Stimulated activated naive CD8-positive, alpha-beta T cell treated with anti-CD3 and anti-CD28 coated beads, Interleukin-15, amount 100 ng/mL, for 72 hours (primary cell): Measurements from ENCODE around the gene TMEM26.
A peak's percentile ranks its signal among the peaks of the same experiment; 100 is the strongest.

Experiments
- ATAC-seq: fragments of 150-1000 bp; cut with Tn5 transposase; 2 replicates; pipeline ENCODE4 v1.10.0; 2021; ENCODE audit warnings: mild to moderate bottlenecking, moderate library complexity
- DNase-seq, 2 donors: peaks; one replicate each; pipeline ENCODE4 v3.0.0; 2021 to 2022
- H3K27ac Mint-ChIP-seq, 2 donors: one replicate each; pipeline ENCODE4 v1.8.0; 2022; ENCODE audit warnings: mild to moderate bottlenecking in 2 of 2, mixed read lengths in 2 of 2, moderate library complexity in 2 of 2
- H3K27me3 Mint-ChIP-seq: one replicate; pipeline ENCODE4 v1.8.0; 2022; ENCODE audit warnings: mixed read lengths
- H3K4me1 Mint-ChIP-seq: one replicate; pipeline ENCODE4 v1.8.0; 2022; ENCODE audit warnings: mild to moderate bottlenecking, mixed read lengths
- H3K4me3 Mint-ChIP-seq, 2 donors: one replicate each; pipeline ENCODE4 v1.8.0; 2022; ENCODE audit warnings: mild to moderate bottlenecking in 2 of 2, mixed read lengths in 2 of 2, moderate library complexity in 1 of 2
- H3K9me3 Mint-ChIP-seq, 2 donors: one replicate each; pipeline ENCODE4 v1.8.0; 2022; ENCODE audit warnings: mixed read lengths in 2 of 2

TMEM26 gene

DNA sequence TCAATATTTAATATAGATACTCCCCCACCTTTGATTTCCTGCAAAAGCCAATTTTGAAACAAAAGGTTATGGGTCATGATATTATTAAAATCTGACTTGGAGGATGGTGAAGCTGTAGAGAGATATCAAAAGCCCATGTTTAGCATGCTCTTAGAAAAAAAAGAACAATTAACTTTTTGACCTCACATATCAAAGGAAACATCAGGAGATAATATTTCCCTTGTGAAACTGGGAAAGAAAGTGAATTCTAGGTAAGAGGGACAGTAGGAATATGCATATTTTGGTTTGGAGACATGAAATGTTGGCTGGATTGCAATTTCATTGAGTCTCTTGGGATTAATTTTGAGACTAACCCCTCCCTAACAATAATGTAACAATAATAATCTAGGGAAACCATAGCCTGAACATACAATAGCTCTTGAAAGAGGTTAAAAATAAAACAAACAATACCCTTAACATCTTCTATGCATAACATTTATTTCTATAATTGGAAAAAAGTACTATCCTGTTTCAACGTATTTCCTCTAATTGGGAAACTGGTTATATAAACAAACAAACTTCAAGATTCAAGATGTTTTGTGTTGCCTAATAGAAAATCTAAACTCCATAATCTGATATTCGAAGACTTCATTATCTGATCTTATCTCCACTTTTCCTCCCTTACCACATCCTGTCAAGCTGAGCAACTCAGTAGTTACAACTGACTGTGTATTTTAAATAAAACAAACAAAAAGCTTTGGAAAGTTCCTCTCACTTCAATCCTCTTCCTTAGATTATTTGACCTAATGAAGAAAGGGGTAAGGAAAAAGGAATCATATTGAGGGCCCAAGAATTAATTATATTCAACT is 14.8 kb downstream of the TMEM26 start:
- DNase-seq = no peak
- no peak overlapping the region for H3K4me3 Mint-ChIP-seq
- ATAC-seq = no peak
- no peaks in the 10 kb centered on the region for H3K27me3 Mint-ChIP-seq
- no peaks in the 10 kb centered on the region for H3K9me3 Mint-ChIP-seq
- H3K27ac Mint-ChIP-seq = no peak overlapping the region
- peaks cover 7% of the 10 kb centered on the region for H3K4me1 Mint-ChIP-seq

DNA sequence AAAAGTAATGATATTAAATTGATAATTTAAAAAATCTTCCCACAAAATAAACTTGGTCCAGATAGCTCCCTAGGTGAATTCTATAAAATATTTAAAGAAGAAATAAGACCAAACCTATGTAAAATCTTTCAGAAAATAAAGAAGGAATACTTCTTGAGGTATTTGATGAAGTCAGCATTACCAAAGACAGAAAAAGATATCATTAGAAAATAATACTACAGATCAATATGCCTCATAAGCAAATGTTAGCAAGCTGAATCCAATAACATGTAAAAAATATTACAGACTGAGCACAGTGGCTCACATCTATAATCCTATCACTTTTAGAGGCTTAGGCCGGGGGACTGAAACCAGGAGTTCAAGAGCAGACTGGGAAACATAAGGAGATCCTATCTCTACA is 30.0 kb downstream of the TMEM26 start:
- Mint-ChIP-seq H3K27me3 (no peaks in the 10 kb centered on the region), H3K4me3 (no peak overlapping the region), H3K4me1 (no peaks in the 10 kb centered on the region), H3K27ac (no peak overlapping the region), H3K9me3 (peaks cover 7 to 30% of the 10 kb centered on the region in 2 donors)
- ATAC-seq (no peak), DNase-seq (no peak)

DNA sequence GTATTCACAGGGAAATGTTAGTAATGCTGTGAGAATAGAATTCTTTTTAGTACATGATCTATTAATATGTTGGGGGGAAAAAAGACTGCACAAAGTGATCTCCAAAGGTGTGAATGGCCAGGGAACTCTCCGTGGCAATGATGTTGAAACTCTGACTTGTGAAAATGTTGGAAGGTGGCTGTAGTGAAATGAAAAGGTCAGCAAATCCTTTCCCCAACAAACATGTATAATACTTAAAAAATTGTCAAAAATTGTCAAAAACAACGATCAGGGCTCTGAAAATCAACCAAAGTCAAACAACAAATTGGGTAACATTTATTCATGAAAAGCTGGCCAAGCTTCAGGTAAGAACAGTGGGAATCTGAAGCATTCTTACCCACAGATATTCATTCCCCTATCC is 35.5 kb downstream of the TMEM26 start:
- Mint-ChIP-seq H3K4me1 (no peaks in the 10 kb centered on the region), H3K27ac (no peak overlapping the region), H3K4me3 (no peak overlapping the region), H3K9me3 (peaks cover 7 to 21% of the 10 kb centered on the region in 2 donors), H3K27me3 (no peaks in the 10 kb centered on the region)
- DNase-seq (no peak), ATAC-seq (no peak)

DNA sequence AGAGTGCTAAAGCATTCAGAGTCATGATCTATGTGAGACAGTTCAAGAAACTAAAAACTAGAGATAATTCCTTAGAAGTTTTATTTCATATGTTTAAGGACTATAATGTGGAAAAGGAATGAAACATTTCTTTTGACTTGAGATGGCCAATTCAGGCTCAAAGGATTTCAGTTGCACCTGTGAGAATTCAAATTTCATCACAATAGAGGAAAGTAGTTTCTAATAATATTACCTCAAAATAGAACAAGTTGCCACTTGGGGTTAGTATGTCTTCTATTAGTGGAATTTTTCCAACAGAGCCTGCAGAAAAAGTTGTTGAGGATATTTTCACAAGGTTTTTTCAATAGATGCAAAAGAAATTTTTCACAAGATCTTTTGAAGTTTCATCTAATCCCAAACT is 37.4 kb downstream of the TMEM26 start:
- H3K4me1 Mint-ChIP-seq = no peaks in the 10 kb centered on the region
- no peak for ATAC-seq
- no peak overlapping the region for H3K27ac Mint-ChIP-seq
- DNase-seq = no peak
- peaks cover 7 to 11% of the 10 kb centered on the region in 2 donors for H3K9me3 Mint-ChIP-seq
- H3K27me3 Mint-ChIP-seq = no peaks in the 10 kb centered on the region
- no peak overlapping the region for H3K4me3 Mint-ChIP-seq

DNA sequence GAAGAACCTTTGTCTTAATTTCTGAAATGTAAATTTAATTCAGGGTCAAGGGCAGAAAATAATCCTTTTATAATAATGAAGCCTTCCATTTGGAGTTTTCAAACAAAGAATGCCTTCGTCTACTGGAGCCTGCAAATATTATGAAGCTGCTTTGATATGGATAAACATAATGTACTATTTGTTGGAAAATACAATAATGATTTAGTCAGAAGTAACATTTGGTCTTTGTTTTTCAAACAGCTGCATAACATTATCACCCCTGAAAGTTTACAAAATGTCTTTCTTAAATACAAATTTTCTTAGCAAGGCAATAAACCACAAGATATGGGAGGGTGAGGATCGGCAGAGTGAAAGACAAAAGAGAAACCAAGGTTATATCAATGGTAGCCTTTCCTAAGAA is 41.5 kb downstream of the TMEM26 start:
- Mint-ChIP-seq H3K27me3 (no peaks in the 10 kb centered on the region), H3K27ac (no peak overlapping the region), H3K4me1 (no peaks in the 10 kb centered on the region), H3K9me3 (no peaks in the 10 kb centered on the region), H3K4me3 (no peak overlapping the region)
- ATAC-seq (no peak), DNase-seq (no peak)

DNA sequence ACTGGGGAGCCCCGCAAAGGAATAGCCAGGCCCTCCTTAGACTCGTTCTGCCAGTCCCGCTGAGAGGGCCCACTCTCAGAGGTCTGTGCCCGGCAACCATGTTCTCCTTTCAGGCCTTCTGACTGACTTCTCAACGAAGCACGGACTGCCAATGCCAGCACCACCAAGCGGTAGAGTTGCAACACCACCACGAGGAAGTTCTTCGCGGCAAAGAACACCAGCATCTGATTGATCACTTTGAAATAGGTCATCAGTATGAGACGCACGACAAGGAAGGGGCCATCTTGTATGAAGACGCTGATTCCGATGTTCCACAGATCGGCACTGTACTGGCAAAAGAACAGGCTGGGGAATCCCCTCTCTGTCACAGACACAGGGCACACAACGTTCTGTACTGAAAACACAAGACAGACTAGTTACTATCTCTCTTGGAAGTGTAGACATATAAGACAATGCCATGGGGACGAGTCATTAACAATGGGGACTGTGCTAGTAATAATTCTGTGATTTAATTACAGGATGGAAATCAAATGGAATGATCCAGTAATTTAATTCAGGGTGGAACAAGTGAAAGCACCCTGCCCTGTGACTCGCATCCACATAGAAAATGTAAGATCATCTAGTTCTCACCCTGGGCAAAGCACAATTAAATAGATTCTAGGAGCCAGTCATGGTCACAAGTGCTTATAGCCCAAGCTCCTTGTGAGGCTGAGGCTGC is 42.7 kb downstream of the TMEM26 start:
- Mint-ChIP-seq H3K27ac (no peak overlapping the region), H3K4me3 (no peak overlapping the region)

DNA sequence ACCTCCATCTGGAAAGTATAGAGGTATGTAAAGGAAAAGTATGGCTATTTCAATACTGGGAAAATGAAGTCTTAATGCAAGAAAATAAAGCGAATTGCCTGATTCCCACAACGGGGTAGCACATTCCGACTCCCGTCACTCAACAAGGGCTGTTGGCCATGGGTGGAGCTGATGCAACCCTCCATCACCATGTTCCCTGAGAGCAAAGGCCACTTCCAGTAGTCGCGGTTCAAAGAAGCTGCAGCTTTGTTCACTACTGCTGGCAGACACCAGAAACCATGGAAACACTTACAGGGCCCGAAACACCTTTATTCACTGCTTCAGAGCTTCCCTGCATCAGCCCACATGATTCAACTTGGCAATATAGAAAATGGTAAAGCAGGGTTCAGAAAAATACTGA is 44.0 kb downstream of the TMEM26 start:
- H3K4me1 Mint-ChIP-seq = no peaks in the 10 kb centered on the region
- no peak for DNase-seq
- no peak overlapping the region for H3K4me3 Mint-ChIP-seq
- ATAC-seq = no peak
- H3K9me3 Mint-ChIP-seq = no peaks in the 10 kb centered on the region
- no peak overlapping the region for H3K27ac Mint-ChIP-seq
- no peaks in the 10 kb centered on the region for H3K27me3 Mint-ChIP-seq

More for the DNA sequence above, 42.7 kb downstream of the TMEM26 start:
- no peaks in the 10 kb centered on the region for H3K4me1 Mint-ChIP-seq
- ATAC-seq (no peak), DNase-seq (no peak)
- no peaks in the 10 kb centered on the region for H3K9me3 Mint-ChIP-seq
- no peaks in the 10 kb centered on the region for H3K27me3 Mint-ChIP-seq

DNA sequence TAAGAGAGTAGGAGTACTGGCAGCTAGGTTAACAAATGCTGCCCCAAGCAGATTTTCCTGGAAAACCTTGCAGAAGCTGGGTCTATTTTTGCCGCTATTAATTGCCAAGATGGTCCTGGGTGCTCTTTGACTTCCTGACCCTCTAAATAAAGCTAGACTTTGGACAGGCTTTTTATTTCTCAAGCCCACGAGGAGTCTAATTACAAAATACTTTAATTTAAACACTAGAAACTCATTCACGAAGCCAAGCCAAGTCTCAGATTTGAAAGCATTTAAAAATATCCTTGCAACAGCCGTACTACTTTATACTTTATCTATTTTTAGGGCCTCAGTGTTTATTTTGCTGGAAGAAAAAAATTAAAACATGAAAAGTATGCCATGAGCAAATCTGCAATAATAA is 45.1 kb downstream of the TMEM26 start:
- no peaks in the 10 kb centered on the region for H3K4me1 Mint-ChIP-seq
- DNase-seq = no peak
- no peak overlapping the region for H3K4me3 Mint-ChIP-seq
- H3K27ac Mint-ChIP-seq = no peak overlapping the region
- H3K9me3 Mint-ChIP-seq = no peaks in the 10 kb centered on the region
- ATAC-seq = no peak
- H3K27me3 Mint-ChIP-seq = no peaks in the 10 kb centered on the region

DNA sequence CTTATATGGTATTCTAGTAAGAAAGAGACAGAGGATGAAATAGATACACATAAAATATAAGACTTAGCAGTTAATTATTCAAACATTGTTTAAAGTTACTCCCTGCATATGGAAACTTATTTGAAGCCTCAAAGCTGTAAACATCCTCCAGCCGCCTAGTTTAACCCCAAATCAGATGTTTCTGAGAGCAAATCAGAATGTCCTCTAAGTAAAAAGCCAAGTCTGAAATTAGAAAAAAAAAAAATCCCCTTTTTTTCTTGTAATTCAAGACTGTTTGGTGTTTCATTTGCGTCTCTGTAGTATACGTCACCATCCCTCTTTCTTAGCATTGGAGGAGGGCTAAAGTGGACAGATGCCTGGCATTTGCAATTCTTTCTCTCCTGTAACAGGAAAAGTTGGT is 46.4 kb downstream of the TMEM26 start:
- ATAC-seq = no peak
- DNase-seq = no peak
- Mint-ChIP-seq H3K4me3 (no peak overlapping the region), H3K27ac (no peak overlapping the region), H3K27me3 (no peaks in the 10 kb centered on the region), H3K4me1 (no peaks in the 10 kb centered on the region), H3K9me3 (no peaks in the 10 kb centered on the region)

DNA sequence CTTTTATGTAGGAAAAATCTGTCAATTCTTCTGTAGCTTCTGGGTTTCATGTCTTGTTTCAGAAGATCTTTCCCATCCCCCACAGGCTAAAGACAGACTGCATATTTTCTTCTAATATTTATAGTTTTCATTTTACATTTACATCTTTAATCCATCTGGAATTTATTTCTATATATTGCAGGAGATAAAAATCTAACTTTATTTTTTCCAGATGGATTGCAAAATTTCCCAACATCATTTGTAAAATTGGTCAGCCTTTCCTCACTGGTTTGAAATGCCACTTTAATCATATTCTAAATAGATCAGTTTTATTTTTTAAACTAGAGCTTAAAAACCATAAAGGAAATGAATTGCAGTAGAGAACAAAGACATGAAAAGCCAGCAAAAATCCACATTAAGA is 46.9 kb downstream of the TMEM26 start:
- Mint-ChIP-seq H3K27ac (no peak overlapping the region), H3K4me1 (no peaks in the 10 kb centered on the region), H3K9me3 (no peaks in the 10 kb centered on the region), H3K27me3 (no peaks in the 10 kb centered on the region), H3K4me3 (no peak overlapping the region)
- no peak for DNase-seq
- no peak for ATAC-seq

DNA sequence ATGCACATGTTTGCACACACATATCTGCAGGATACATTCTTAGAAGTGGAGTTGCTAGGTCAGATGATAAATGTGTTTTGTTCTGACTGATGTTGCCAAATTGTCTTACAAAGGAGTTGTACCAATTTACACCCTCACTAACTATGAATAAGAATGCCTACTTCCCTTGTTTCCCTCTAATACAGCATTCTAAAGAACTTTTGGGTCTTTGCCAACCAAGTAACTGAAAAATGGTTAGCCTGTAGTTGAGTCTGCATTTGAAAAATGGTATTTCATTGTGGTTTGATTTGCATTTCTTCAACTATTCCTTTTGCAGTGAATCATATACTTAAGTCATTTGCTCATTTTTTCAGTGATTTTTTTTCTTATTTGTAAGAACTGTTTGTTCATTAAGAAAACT is 48.4 kb downstream of the TMEM26 start:
- Mint-ChIP-seq H3K27ac (no peak overlapping the region), H3K9me3 (no peaks in the 10 kb centered on the region), H3K27me3 (no peaks in the 10 kb centered on the region), H3K4me1 (no peaks in the 10 kb centered on the region), H3K4me3 (no peak overlapping the region)
- DNase-seq (no peak), ATAC-seq (no peak)

DNA sequence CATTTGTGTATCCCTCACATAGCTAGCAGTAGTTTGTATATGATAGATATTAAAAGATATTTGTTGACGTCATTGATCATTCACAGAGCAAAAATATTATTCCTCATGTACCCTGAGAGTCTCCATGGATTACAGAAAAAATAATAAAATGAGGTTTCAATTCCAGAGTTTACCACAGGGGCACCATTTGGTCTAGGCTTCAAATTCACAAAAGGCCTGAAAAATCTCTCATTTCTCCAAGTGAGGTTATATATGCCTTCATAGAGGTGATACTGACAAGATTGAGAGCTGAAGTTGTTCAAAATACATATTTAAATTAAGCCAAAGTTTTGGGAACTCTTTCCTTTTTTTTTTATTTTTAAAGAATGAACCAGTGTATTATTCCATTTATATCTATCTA is 52.7 kb downstream of the TMEM26 start:
- peaks cover 7% of the 10 kb centered on the region for H3K4me1 Mint-ChIP-seq
- H3K27ac Mint-ChIP-seq = no peak overlapping the region
- ATAC-seq (no peak), DNase-seq (no peak)
- H3K27me3 Mint-ChIP-seq = no peaks in the 10 kb centered on the region
- peaks cover 0 to 5% of the 10 kb centered on the region in 2 donors for H3K9me3 Mint-ChIP-seq
- H3K4me3 Mint-ChIP-seq = no peak overlapping the region

DNA sequence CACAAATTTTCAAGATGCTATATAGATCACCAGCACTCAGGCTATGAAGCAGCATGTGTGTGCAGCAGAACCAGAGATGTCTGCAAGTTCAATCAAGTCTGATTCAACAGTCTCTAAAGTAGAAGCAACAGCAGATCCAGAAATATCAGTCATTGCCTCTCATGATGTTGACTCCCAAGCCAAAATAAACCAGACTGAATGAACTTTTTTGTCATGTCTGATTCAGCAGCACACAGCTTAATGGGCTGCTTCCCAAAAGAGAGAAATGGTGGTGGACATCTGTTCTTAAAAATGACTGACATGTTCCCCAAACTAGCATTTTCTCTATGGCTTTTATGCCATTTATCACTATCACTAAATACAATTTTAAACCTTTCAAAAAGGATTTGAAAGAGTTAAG is 53.8 kb downstream of the TMEM26 start:
- no peaks in the 10 kb centered on the region for H3K27me3 Mint-ChIP-seq
- DNase-seq = no peak

DNA sequence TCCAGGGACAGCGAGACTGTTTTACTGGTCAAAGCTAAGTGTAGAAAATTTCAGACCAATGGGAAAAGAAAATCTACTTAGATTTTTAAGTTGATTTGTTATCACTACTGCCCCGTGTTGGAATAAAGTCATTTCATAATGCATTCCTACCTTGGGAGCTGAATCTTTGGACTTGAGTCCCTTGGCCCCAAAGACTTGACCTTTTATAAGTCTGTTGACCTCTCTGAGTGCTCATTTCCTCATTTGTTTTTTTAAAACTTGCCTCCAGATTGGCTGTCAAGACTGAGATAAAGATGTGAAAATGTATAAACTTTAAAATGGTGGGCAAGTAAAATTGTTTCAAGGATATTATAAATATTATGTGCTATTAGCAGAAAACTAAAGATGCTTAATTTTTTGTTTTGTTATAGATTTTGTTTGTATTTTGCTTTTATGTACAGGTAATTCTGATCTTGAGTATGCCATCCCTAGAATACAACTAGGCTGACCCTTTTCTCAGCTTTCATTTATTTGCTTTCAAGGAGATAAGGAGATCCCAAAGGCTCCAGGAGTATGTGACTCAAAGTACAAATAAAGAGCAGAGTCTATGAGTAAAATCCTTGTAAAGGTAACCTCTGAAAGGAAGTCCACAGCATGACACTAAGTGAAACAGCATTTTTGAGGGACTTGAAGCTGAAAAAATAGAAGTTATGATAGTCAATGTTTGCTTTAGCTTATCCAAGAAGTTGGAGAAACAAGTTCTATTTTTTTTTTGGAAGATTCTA is 54.6 kb downstream of the TMEM26 start:
- no peak overlapping the region for H3K4me3 Mint-ChIP-seq

More for the DNA sequence above, 53.8 kb downstream of the TMEM26 start:
- Mint-ChIP-seq H3K9me3 (peaks cover 0 to 5% of the 10 kb centered on the region in 2 donors), H3K4me1 (peaks cover 7% of the 10 kb centered on the region), H3K27ac (no peak overlapping the region), H3K4me3 (no peak overlapping the region)
- ATAC-seq = no peak

DNA sequence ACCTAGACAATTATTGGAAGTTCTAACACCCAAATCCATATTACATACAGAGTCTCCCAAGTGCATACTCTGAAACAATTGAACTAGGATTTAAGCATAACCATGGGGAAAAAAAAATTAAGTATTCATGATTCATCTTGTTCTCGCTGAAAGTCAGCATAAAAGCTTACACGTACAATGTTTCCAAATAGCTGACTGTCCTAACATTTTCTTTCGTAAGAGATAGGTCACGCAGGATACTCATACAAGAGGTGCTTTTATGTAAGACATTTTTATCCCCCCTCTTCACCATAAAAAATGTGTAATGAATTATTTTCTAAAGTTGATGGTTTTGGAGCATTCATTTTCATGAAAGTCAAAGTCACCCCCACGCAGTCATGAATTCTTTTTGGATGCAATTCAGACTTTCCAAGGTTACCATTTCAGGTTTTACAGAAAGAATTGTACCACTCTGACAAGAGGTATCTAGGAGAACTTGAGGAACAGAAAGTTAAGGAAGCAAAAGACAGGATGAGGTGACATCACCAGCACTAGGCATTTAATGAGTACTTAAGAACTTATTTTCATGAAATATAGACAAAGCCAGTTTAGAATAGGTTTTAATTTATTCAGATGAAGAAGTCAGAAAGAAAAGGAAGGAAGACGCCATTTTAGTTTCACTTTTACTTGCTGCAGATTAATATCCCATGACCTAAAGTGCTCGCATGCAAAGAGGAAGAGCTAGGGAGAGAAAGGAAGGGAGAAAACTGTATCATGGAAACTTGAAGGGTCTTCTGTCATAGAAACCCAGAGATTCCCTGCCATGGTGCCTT is 55.8 kb downstream of the TMEM26 start:
- no peak for ATAC-seq
- H3K27ac Mint-ChIP-seq = peak overlapping the region; percentile 85 to 93
- H3K27me3 Mint-ChIP-seq = no peaks in the 10 kb centered on the region
- H3K4me1 Mint-ChIP-seq = peaks cover 7% of the 10 kb centered on the region
- peaks cover 0 to 5% of the 10 kb centered on the region in 2 donors for H3K9me3 Mint-ChIP-seq
- DNase-seq = no peak
- H3K4me3 Mint-ChIP-seq = peak overlapping the region; percentile 62 to 72

More for the DNA sequence above, 54.6 kb downstream of the TMEM26 start:
- no peak for ATAC-seq
- DNase-seq = no peak
- peaks cover 0 to 5% of the 10 kb centered on the region in 2 donors for H3K9me3 Mint-ChIP-seq
- H3K4me1 Mint-ChIP-seq = peaks cover 7% of the 10 kb centered on the region
- no peak overlapping the region for H3K27ac Mint-ChIP-seq
- H3K27me3 Mint-ChIP-seq = no peaks in the 10 kb centered on the region
